ENCODE results near the gene NRIP1.
A peak's percentile ranks its signal among the peaks of the same experiment; 100 is the strongest.

NRIP1 gene

DNA sequence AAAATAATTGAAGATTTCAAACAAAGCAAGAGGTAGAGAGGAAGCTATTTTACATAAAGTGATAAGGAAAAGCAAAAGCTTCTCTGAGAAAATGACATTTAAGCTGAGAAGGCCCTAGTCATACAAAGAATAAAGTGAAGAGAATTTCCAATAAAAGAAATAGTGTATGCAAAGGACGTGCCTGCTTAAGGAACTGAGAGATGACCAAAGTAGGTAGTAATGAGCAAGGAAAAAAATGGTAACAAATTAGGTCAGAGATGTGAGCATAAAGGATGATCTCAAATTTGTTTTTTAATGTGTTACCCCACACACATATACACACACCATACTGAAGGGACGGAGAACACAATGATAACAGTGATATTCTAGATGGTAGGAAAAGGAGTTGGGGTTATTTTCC is 46.4 kb downstream of the NRIP1 start:
- TF ChIP-seq CTCF (IDR thresholded peaks at IDR 0.05; ENCODE audit: low read length, missing control alignments): no peak
- DNase-seq (ENCODE audit: low read depth): no peak

GRCh38 chr21:15015622-15016471 is 49.0 kb downstream of the NRIP1 start:
- no peak overlapping the region for H3K4me3 ChIP-seq (replicated peaks; ENCODE audit: low read depth, low read length)
- no peak for TF ChIP-seq CTCF (IDR thresholded peaks at IDR 0.05; ENCODE audit: low read length, missing control alignments)
- peak; percentile 64 for DNase-seq (ENCODE audit: low read depth)

More for the DNA sequence above, 46.4 kb downstream of the NRIP1 start:
- no peak overlapping the region for H3K4me3 ChIP-seq (replicated peaks; ENCODE audit: low read depth, low read length)

DNA sequence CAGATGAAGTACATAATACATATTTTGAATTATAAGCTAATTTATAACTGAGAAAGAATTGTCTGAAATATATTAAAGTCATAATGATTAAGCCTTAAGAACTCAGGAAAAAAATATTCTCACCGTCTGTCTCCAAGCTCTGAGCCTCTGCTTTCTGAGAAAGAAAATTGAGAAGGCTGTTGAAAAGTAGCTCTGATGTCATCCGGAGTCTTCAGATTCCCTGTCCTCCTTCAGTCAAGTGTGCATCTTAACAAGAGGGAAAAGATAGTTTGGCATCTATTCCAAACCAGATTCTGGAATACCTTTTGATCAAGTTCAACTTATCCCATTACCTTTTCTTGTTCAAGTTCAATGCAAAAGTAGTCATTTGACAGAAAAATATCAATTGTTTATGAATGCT is 50.6 kb downstream of the NRIP1 start:
- H3K4me3 ChIP-seq (replicated peaks; ENCODE audit: low read depth, low read length): no peak overlapping the region
- no peak for DNase-seq (ENCODE audit: low read depth)
- no peak for TF ChIP-seq CTCF (IDR thresholded peaks at IDR 0.05; ENCODE audit: low read length, missing control alignments)

GRCh38 chr21:15011967-15012366 is 52.8 kb downstream of the NRIP1 start:
- H3K4me3 ChIP-seq (replicated peaks; ENCODE audit: low read depth, low read length): no peak overlapping the region
- no peak for DNase-seq (ENCODE audit: low read depth)
- no peak for TF ChIP-seq CTCF (IDR thresholded peaks at IDR 0.05; ENCODE audit: low read length, missing control alignments)

DNA sequence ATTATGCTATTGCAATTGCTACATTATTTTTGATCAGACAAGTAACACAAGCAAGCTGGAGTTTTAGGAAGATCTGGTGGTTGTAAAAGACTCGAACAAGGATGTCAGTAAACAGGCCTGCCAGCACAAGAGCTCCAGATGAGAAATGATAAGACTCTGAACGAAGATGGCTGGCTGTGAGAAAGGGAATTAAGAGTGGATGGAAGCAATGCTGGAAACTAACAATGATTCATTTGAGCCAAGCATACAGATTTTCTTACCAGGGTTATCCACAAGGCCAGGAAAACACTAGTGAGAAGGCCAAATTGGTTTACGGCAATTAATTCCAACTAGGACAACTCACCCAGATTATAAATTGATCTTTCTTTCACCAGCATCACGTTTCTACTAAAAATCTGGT is 54.2 kb downstream of the NRIP1 start:
- no peak overlapping the region for H3K4me3 ChIP-seq (replicated peaks; ENCODE audit: low read depth, low read length)

GRCh38 chr21:15009837-15010363 is 54.9 kb downstream of the NRIP1 start:
- peak; percentile 63 for DNase-seq (ENCODE audit: low read depth)
- no peak overlapping the region for H3K4me3 ChIP-seq (replicated peaks; ENCODE audit: low read depth, low read length)
- TF ChIP-seq CTCF (IDR thresholded peaks at IDR 0.05; ENCODE audit: low read length, missing control alignments): no peak

More for the DNA sequence above, 54.2 kb downstream of the NRIP1 start:
- DNase-seq (ENCODE audit: low read depth): no peak
- TF ChIP-seq CTCF (IDR thresholded peaks at IDR 0.05; ENCODE audit: low read length, missing control alignments): no peak

All from fibroblast of pulmonary artery (primary cell).